ENCODE data around the gene TEX14. TPM values are rescaled to one million over a fixed set of nuclear protein-coding genes. Genes with fewer than 3 reads are reported as not detected.
A peak's percentile ranks its signal among the peaks of the same experiment; 100 is the strongest.

Gene TEX14
- total RNA-seq, 4 donors from 2014 or later: 0.11 to 2.3 (median 0.27) TPM

DNA sequence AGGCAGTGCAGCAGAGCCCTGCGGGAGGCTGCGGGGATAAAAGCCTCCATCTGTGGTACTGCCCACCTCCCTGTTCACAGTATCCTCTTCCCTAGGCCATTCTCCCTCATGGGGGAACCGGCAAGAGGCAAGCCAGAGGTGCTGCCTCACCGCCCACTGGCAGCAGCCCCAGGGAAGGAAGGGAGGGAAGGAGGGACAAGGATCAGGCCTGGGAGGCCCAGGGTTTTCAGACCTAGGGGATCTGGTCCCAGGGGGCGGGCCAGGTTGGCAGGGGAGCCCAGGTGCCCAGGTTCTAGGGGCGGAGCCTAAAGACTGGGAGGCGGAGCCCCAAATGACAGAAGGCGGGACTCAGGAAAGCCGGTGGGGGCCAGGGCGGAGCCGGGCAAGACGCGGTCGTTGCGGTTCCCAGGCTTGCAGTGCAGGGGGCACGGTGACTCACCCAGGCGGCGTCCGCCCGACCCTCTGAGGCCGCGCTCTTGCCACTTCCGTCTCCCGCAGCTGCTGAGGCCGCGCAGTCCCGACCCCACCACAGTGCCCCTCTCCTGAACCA is 174.4 kb downstream of the TEX14 start:
- H3K9me3 ChIP-seq: no peaks in the 10 kb centered on the region
- H3K27ac ChIP-seq: peak overlapping the region; percentile 86 to 92 (median 90)
- H3K4me3 ChIP-seq (replicated peaks in 1 of 3): peak overlapping the region; percentile 33 to 52 (median 39)
- TF ChIP-seq POLR2A (IDR thresholded peaks at IDR 0.05): peak in 1 of 2 donors; percentile 24
- TF ChIP-seq, protein P1, sequence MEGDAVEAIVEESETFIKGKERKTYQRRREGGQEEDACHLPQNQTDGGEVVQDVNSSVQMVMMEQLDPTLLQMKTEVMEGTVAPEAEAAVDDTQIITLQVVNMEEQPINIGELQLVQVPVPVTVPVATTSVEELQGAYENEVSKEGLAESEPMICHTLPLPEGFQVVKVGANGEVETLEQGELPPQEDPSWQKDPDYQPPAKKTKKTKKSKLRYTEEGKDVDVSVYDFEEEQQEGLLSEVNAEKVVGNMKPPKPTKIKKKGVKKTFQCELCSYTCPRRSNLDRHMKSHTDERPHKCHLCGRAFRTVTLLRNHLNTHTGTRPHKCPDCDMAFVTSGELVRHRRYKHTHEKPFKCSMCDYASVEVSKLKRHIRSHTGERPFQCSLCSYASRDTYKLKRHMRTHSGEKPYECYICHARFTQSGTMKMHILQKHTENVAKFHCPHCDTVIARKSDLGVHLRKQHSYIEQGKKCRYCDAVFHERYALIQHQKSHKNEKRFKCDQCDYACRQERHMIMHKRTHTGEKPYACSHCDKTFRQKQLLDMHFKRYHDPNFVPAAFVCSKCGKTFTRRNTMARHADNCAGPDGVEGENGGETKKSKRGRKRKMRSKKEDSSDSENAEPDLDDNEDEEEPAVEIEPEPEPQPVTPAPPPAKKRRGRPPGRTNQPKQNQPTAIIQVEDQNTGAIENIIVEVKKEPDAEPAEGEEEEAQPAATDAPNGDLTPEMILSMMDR (IDR thresholded peaks at IDR 0.05): no peak
- DNase-seq: no peak
- H3K36me3 ChIP-seq: no peaks in the 10 kb centered on the region
- H3K4me1 ChIP-seq: peaks cover 27 to 50% of the 10 kb centered on the region in 2 donors
- WGBS, 2 donors: 0 to 1% methylated on average over 14 to 21 of the region's 27 CpGs
- H3K27me3 ChIP-seq: no peaks in the 10 kb centered on the region
- intact Hi-C loops (cut with DNase I): loop anchor here (10.0 kb wide), 1 partner anchor 117 kb away; no protein-coding TSS in a partner anchor

DNA sequence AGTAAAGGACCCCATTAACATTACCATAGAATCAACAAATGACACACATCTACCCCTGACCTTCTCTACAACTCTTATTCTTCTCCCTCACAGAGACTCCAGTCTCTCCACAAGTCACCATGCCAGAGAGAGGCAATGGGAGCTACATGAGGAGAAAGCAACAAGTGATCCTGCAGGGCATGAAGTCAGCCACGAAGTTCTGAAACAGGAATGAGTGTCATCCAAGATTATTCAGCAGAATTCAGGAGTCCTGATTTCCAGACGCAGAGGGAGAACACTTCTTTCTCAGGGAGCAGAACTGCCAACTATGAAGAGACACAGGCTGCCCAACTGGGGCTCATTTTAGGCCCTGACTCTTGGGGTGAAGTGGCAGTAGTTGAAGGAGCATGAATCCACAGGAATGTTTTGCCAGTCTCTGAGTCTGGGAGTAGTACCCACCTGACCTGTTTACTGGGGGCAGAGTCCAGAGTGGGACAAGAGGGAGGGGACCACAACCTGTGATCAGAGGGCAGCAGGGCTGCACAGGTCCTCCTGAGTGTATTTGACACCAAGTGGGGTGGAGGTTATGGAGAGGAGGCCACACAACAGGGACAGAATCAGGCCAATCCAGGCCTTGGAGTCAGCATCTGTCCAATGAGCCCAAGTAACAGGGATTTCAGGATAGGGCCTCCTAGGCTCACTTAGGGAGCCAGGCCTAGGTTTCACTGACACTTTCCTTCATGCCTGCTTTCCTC is 175.0 kb downstream of the TEX14 start:
- Histone ChIP-seq H3K27me3 (no peaks in the 10 kb centered on the region), H3K9me3 (no peaks in the 10 kb centered on the region), H3K4me1 (peaks cover 27 to 50% of the 10 kb centered on the region in 2 donors), H3K4me3 (replicated peaks in 1 of 3) (peak overlapping the region; percentile 33 to 52 (median 39)), H3K27ac (peak overlapping the region; percentile 86 to 92 (median 90)), H3K36me3 (peaks cover 1 to 6% of the 10 kb centered on the region in 2 donors)
- WGBS, 2 donors: 57 to 58% methylated on average over 2 of the region's 2 CpGs
- intact Hi-C loops (cut with DNase I): loop anchor here (10.0 kb wide), 1 partner anchor 118 kb away; no protein-coding TSS in a partner anchor
- no peak for DNase-seq
- TF ChIP-seq, protein P1 (IDR thresholded peaks at IDR 0.05): no peak
- no peak for TF ChIP-seq POLR2A (IDR thresholded peaks at IDR 0.05)

DNA sequence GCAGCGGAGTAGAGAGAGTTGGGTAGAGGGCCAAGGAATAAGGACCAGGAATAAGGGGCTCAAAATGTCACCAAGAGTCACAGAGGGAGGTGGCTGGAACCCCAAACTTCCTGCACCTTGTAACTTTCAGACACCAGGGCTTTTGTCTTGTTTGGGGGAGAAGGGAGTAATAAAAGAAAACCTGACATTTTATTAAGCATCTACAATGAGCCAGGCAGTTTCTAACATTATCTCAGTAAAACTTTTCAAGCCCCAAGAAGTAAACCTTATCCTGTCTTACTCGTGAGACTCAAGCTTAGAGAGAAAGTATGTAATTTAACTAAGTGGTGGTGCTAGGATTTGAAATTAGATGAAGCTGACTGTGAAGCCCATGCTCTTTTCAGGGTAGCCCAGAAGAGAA is 176.6 kb downstream of the TEX14 start:
- TF ChIP-seq, protein P1 (IDR thresholded peaks at IDR 0.05): no peak
- TF ChIP-seq POLR2A (IDR thresholded peaks at IDR 0.05): no peak
- intact Hi-C loops (cut with DNase I): loop anchor here (10.0 kb wide), 1 partner anchor 120 kb away; no protein-coding TSS in a partner anchor
- H3K9me3 ChIP-seq: no peaks in the 10 kb centered on the region
- H3K27ac ChIP-seq: peak overlapping the region in 2 of 3 donors; percentile 70 to 73
- no peaks in the 10 kb centered on the region for H3K27me3 ChIP-seq
- peaks cover 17 to 20% of the 10 kb centered on the region in 2 donors for H3K36me3 ChIP-seq
- DNase-seq: no peak
- H3K4me1 ChIP-seq: peaks cover 27 to 50% of the 10 kb centered on the region in 2 donors
- 73 to 78% methylated on average over 2 of the region's 2 CpGs for WGBS, 2 donors
- peak overlapping the region in 1 of 3 donors; percentile 59 for H3K4me3 ChIP-seq (replicated peaks in 1 of 3)

DNA sequence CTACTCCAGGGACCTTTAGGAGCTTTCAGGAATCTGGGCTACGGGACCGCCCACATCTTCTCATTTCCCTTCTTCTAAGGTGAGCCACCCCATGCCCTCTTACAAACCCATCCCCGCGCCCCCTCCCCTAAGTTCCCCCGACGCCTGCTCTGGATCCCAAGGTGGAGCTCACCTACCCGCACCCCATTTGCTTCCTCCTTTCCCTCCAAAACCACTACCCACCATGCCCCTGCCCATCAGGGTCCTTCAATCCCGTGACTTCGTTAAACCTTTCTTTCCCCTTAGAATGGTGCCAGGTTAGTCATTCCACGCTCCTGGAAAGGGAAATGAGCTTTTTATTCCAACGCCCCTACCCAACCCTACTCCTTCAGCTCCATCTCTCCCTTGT is 177.1 kb downstream of the TEX14 start:
- peaks cover 22 to 25% of the 10 kb centered on the region in 2 donors for H3K36me3 ChIP-seq
- peak overlapping the region; percentile 44 to 73 (median 70) for H3K27ac ChIP-seq
- no peaks in the 10 kb centered on the region for H3K9me3 ChIP-seq
- no peak for DNase-seq
- 19 to 23% methylated on average over 11 of the region's 11 CpGs for WGBS, 2 donors
- H3K4me3 ChIP-seq (replicated peaks in 1 of 3): peak overlapping the region in 2 of 3 donors; percentile 12 to 59
- peaks cover 27 to 44% of the 10 kb centered on the region in 2 donors for H3K4me1 ChIP-seq
- intact Hi-C loops (cut with DNase I): loop anchor here (5.0 to 10.0 kb wide), 2 partner anchors 120 to 488 kb away; no protein-coding TSS in a partner anchor
- TF ChIP-seq POLR2A (IDR thresholded peaks at IDR 0.05): no peak
- TF ChIP-seq, protein P1 (IDR thresholded peaks at IDR 0.05): no peak
- no peaks in the 10 kb centered on the region for H3K27me3 ChIP-seq
